Suppressor macrophage treated with lipopolysaccharide for 4 hours (primary cell): ENCODE data around the gene MYLK2.

Experiments used
- DNase-seq: peaks from one replicate; pipeline ENCODE4 v3.0.0-alpha.2; 2020

The MYLK2 gene

DNA sequence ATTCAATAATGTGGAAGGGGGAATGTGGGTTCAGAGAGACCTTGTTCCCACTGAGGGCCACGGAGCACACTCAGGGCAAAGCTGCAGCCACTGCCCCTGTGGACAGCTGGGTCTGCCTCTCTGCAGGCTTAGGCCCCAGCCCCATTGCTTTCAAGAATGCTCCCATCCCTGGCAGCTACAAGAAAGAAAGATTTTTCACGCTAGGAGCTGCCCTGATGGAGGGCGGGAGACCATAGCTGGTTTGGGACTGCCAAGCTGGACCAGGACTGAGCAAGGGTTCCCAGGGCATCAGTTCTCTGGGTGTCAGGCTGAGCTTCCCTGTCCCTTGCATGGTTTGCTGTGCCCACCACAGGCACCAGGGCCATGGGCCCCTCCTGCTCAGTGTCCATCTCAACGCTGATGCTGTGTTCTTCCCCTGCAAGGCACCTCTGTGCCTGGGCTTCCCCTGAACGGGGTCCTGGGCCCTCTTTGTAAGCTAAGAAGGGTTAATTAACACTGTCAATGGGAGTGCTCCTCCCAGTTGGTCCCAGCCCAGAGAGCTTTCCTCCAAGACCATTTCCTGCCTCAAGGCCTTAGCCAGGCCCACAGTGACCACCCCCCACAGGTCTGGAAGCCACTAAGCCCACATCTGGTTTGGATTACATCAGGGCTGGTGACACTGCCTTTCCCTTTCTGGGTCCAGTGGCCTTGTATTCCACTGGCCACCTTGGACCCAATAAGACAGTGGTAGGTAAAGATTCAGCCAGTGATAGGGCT is 17.9 kb downstream of the MYLK2 start:
- DNase-seq = no peak

DNA sequence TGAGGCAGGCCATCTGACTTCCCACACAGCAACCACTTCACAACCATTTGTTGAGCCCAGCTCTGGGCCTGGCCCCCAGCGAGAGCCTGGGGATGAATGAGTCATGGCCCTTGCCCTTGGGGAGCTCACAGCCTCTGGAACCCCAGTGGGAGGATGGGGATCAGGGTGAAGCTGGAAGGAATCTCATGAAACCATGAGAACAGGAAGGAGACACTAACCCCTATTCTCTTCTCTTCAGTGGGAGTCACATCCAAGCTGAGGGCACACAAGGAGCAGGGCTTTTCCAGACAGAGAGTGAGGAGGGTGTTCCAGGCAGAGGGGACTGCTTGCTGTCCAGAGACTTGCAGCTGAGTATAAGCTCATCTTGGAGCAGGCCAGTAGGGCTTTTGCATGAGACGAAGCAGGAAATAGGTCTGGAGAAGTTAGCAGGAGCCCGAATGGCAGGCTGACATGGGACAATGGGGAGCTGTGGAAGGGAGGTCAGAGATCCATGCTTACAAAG is 18.8 kb downstream of the MYLK2 start:
- DNase-seq = peak; percentile 45

DNA sequence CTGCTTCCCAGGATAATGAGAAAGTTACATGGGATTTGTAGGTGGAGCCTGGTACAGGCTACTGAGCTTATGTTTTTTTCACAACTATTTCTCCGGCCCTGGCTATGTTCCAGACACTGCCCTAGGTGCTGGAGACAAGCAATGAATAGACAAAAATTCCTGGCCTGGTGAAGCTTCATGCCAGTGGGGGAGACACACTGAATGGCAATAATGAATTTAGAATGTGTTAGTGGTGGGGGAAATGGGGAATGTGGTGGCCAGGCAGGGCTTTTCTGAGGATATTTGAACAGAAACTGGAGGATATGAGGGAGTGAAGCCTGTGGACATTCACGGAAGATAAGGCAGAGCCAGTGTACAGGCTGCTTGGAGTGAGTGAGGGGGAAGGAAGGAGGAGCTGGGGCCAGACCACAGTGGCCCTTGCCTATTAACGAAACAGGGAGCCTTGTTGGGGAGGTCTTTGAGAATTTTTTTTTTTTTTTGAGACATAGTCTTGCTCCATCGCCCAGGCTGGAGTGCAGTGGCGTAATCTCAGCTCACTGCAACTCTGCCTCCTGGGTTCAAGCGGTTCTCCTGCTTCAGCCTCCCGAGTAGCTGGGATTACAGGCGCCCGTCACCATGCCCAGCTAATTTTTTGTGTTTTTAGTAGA is 19.6 kb downstream of the MYLK2 start:
- no peak for DNase-seq

DNA sequence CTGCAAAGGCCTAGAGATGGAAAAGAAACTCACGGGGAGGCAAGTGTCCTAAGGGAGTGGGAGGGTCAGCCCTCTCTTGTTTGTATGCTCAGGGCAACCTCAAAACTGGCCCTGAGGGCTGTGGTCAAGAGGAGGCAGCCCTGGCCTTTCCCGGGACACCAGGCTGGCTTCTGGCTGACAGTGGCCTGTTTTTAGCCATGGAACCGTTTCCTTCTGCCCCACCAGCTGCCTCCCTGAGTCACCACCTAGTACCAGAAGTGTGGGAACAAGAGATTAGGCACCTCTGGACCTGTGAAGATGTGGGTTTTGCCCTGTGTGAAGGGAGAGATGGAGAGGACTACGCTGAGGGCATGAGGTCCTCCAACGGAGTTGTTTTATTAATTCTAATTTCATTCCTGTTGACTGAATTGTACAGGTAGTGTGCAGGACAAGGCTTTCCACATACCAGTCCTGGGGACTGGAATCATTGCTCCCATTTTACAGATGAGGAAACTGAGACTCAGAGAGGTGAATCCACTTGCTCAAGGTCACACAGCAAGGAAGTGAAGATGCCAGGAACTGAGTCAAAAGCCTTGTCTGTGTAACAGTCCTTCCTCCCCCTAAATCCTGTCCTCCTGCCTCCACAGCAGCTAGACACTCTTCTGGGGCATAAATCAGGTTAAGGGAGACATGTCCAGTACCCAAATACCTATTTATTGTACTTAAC is 20.8 kb downstream of the MYLK2 start:
- no peak for DNase-seq

DNA sequence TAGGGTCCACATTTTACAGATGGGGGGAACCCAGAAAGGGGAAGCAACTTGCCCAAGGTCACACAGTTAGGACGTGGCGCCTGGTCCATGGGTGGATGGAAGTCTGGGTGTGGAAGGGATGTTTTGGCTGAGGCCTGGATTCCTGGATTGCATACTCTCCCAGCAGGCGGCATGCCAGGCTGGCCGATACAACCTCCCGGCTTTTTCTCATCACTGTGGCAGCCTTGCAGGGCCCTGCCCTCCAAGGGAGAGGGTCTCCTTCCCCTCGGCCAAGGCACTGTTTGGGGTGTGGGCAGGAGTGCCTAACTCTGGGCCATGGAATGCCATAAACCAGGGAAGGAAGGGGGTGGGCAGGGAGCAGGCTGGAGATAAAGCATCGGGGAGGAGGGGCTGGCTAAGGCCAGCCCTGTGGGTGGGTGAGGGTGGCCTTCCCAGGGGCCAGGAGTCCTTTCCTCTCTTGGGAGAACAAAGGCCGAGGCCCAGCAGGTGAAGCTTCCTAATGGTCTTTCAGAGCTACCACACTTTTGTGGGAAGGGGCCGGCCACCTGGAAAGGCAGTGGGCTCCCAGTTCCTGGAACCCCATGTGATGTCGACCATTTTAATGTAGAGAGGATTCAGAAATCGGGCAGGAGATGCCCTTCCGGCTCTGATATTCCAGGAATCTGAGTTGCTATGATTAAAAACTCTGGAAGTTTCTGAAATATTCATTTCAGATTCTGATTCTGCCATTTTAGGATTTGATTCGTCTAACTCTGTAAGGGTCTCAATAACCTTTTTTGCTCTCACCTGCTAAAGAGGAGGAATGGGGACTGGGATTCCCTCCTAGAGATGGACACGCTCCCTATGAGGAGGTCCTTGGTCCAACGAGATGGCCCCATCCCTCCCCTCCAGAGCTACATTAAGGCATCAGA is 22.0 kb downstream of the MYLK2 start:
- no peak for DNase-seq

DNA sequence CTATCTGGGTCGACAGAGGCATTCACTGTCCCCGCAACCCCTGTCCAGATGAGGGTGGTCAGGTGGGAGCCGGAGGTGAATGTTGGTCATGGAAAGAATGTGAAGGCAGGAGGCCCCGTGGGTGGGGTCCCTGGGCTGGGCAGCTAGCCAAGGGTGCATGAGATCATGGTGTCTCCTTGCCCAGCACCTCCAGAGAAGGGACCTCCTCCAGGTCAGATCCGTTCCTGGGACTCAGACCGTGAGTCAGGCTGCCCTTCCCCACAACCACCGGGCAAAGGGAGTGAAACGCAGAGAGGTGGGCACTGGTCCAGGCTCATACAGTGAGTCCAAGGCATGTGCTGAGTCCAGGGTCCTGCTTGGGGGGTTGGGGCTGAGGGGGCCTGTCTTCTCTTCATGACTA is 22.8 kb downstream of the MYLK2 start:
- DNase-seq = no peak

DNA sequence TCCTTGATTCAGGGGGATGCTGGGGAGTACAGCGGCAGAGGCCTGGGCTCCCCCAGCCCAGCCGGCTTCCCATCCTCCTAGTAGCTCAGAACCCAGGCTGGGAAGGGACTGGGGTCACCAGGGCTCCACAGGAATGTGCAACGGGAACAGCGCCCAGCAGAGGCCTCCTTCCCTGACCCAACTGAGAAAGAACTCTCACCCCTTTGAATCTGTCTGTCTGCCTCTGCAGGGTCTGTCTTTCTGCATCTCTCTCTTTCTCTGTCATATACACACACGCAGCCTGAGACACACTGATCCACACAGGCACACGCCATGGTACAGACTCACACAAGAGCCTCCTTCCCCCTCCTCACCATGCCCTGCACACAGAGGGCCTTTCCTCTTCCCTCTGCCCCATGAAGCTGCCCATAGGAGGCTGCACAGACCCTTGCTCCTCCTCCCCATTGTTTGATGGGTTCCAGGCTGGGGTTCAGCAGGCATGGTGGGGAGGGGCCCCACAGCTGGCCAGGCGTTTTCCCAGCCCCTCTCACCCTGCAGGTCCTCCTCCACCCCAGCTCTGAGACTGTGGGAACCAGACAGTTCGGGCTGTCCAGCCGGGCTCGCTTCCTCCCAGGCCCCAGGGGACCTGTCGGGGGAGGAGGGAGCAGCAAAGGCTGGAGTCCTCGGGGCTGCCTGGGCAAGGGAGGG is 23.5 kb downstream of the MYLK2 start:
- DNase-seq = no peak

DNA sequence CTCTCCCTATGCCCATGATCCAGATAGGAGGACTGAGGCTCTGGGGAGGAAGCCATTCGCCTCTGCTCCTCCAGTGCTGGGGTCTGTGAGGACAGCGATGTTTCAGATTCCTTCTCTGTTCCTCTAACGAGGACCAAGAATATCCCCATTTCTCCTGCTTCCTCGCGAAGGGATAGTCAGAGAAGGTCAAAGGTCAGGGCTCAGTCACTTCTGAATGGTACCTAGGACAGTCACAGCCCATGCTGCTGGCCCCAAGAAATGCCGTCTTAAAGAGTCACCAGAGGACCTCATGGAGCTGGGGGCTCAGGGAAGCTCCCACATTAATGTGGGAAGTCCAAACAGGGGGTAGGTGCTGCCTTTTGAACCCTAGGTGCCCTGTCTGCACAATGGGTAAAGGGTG is 24.1 kb downstream of the MYLK2 start:
- no peak for DNase-seq

DNA sequence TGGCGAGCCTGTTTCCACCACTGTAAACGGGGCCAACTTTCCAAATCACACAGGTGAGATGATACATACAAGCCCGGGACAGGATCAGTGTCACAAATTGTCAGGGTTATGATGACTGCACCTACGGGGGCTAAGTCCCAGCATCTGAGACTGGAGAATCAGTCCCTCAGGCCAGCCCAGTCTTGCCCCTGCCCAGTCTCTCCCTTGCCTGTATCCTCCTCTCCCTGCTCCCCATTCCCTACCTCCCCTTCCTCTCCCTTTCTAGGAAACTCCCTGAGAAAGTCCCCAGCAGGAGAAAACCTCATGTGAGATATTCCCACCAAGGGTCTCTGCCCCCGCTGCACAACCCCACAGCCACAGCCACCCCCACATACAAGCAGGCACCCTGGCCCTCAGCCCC is 24.7 kb downstream of the MYLK2 start:
- DNase-seq = no peak

DNA sequence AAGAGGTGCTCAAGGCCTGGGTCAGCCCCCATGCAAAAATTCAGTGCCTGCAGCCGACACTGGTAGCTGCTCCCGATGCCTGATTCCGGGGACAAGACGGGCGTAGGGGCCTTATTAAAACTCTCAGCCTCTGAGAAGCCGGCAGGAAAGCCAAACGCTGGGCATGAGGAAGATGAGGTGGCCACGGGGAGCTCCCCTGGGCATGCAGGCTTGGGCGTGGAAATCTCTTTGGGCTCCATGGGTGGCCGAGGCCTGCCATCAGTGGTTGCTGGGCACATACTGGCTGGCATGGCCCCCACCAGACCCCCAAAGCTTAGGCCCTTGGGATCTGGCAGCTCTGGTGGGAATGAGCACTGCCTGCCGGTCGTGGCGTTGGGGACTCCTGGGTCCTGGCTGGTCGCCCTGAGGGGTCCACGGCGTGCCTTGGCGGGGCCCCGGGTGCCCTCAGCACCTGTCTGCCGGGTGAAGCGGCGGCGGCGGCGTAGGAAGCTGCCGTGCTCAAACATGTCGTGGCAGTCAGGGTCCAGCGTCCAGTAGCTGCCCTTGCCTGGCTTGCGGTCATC is 25.7 kb downstream of the MYLK2 start:
- no peak for DNase-seq

DNA sequence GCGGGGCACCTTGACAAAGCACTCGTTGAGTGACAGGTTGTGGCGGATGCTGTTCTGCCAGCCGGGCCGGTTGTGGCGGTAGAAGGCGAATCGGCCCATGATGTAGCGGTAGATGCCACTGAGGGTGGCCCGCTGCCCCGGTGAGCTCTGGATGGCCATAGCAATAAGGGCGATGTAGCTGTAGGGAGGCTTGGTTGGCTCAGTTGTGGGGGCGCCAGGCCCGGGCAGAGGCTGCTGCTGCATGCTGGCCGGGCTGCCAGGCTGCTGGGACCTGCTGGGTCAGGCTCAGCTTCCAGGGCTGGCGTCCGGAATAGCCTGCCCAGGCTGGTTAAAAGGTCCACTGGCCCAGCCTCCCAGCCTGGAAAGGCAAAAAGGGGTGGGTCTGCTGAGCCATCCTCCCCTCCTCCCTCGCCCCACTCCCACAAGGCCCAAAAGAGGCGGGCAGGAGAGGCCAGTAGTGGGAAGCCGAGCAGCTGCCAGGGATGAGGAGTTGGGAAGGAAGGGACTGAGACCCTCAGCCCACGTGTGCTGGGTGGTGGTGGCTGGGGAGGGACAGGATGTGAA is 26.2 kb downstream of the MYLK2 start, which contains the start of gene FOXS1:
FOXS1 (minus strand) TSS at position 305 of the 564 bp plus-strand sequence; CDS start at position 243, 62 bp downstream.
- no peak for DNase-seq

DNA sequence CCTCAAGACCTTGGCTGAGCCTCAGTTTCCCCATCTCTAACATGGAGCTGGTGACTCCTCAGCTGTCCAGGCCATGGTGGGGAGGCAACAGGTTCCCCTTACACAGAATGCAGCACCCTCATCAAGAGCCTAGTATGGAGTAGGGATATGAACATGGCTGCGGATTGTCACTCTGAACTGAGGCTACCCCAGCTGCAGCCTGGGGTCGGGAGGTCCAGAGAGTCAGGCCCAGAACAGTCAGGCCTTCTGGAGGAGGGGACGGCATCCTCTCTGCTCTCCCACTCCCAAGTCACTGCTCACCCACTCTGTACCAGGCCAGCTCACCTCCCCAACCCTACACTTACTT is 27.6 kb downstream of the MYLK2 start:
- no peak for DNase-seq

DNA sequence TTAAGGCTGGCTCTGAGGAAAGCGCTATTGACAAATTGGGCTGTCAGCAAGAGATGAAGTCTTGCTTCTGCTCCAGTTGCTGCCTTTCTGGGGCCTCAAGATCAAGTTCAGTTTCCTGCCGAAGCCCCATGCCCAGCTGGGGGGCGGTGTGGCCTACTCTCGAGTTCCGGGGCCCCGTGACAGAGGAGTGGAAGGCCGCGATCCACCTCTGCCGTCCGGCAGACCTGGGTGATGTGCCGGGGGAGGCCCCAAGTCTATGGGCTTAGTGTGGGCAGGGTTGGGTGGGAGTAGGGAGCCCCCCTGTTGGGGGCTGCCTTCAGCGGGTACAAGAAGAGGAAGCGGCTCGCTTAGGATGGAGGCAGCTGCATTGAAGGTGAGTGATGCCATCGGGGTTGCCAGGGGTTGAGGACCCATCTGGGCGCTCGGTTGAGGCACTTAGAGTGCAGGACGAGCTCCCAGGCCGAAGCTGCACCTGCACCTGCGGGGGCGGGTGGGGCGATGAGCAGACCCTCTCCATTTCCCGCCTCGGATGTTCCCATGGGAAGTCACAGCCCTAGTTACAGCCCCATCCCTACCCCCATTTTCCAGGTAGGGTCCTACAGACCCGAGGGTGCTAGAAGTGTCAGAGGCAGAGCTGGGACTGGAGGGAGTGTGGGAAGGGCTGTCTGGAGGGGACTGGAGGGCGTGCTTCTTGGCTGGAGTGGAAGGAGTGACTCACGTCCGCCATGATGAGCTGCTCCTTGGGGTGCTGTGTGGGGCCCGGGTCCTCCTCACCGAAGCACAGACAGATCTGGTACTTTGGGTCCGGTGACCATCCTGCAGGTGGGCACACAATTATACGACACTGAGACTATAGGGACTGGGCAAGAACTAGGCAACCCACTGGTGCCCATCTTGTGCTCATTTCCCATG is 29.2 kb downstream of the MYLK2 start:
- DNase-seq = no peak

DNA sequence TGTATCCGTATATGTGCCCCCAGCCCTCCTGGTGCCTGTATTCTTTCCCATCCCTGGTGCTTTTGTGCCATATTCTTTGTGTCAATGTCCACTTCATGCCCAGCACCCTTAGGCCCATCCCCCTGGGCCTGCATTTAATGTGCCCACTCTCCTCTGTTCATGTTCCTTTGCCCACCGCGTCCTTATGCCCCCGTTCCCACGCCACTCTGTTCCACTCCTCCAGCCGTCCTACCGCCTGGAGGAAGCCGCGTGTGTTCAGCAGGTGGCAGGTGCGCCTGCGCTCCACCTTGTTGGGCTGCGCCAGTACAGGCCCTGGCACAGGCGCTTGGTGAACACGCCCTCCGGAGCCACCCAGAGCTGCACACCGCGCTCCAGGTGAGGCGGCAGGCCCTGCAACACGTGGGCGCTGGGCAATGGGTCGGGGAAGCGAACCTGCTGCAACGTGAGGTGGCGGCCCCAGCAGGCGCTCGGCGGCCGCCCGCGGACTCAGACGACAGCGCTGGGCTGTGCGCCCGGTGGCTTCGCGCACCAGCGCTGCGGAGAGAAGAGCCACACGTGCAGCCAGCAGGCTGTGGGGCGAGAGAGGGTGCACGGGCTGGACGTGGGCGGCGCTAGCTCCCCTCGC is 30.3 kb downstream of the MYLK2 start:
- no peak for DNase-seq

DNA sequence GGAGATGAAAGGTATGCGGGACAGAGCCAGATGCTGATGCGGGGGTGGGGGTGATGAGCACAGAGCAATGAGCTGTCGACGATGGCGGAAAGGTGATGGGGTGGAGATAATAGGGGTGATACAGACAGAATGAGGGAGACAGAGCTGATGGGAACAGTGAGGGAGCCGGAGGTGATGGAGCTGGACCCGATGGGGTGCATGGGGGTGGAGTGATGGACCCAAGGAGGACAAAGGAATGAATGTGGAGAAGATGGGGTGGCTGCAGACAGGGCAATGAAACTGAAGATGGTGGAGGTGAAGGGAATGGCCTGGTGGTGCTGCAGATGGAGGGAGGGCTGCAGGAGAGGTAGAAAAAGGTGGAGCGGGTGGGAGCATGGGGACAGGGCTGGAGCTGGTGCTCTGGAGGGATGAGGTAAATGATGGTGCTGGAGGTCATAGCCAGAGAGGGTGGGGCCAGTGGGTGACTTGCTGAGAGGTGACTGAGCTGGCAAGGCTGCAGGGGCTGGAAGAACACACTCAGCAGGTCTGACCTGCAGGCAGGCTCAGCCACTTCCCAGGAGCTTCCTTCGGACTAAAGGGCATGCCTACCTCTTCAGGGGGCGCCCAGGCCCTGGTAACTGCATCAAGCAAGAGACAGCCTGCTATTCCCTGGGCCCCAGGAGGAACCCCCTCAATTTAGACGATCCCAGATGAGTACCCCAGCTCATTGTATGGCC is 32.2 kb downstream of the MYLK2 start:
- DNase-seq = no peak

DNA sequence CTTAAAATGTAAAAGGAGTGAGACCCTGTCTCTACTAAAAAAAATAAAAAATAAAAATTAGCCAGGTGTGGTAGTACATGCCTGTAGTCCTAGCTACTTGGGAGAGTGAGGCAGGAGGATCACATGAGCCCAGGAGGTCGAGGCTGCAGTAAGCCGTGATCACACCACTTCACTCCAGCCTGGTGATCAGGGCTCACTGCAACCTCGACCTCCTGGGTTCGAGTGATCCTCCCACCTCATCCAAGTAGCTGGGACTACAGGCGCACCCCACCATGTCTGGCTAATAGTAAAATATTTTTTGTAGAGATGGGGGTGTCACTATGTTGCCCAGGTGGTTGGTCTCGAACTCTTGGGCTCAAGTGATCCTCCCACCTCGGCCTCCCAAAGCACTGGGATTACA is 34.3 kb downstream of the MYLK2 start:
- DNase-seq = no peak

DNA sequence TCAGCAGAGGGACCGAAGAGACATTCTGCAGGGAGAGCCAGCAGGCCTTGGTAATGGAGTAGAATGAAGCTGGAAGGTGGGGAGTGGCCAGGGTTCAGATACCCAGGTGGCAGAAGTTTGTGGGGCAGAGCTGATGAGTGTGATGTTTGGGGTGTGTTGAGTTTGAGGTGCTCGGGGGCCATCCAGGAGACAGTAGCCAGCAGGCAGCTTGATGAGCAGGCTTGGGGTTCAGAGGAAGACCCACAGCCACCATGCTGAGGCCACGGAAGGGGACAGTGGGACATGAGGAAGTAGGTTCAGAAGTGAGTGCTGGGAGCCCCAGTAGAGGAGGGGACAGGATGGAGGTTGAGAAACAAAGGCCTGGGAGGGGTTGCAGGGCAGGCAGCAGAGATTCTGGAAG is 37.4 kb downstream of the MYLK2 start:
- DNase-seq = no peak

DNA sequence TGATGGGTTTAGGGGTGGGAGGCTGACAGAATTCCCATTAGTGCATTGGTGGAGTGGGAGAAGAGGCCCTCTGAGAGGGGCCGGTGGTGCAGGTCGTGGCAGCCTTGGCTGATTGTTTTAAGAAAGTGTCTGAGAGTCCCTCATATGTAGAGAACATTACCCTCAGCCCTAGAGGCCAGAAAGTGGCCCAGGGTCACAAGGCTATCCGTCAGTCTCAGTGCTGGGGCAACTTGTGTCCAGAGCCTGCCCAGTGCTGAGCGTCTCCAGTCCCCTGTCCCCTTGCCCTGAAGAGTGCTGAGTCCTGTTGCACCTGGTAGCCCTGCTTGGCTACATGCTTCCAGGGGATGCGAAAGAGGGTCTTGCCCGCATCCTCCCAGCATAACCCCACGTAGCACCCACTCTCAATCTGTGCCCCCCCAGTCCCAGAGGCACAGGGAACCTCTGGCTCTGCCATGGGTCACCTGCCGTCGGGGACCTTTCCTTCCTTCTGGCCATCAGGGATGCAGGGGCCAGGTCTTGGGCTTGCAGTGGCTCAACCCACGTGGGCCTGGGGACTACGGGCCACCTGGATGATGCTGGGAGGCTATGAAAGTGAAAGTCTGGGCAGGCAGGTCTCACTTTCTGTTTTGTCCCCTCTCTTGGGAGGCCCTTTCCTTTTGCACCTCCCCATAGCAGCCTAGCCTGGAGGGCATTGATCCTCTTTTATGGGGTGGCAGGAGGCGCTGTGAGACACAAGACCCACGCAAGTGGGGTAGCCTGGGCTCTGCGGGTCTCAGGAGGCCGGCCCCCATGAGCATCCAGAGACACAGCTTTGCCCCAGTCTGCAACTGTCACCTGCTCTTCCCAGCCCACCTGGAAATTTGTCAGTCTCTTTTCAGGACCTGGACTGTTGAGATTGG is 39.0 kb downstream of the MYLK2 start:
- DNase-seq = no peak
